GM10248 (cell line): ENCODE measurements around the gene MYH15.
A peak's percentile ranks its signal among the peaks of the same experiment; 100 is the strongest.

Experiments used
- CTCF ChIA-PET: fragments of 300-600 bp; sonication (Branson Sonifier 250); formaldehyde crosslinking; extraction: SDS; loops from one replicate; lab custom pipeline; 2021; ENCODE audit warnings: antibody characterized with exemption; lab: Yijun Ruan, JAX
- POLR2A ChIA-PET: fragments of 350-650 bp; sonication (Branson Sonifier 250); formaldehyde crosslinking; extraction: SDS; loops from one replicate; lab custom pipeline; 2020; ENCODE audit warnings: antibody characterized with exemption; lab: Yijun Ruan, JAX
- DNase-seq: peaks from one replicate; pipeline ENCODE4 v3.0.0; 2012; ENCODE audit errors: extremely low spot score
- TF ChIP-seq, protein P1 (sequence below): IDR thresholded peaks from 2 replicates; pipeline ENCODE4 v1.5.1; 2012; ENCODE audit warnings: mild to moderate bottlenecking, low read depth; ENCODE audit errors: extremely low read depth, missing control alignments, control extremely low read depth

Gene MYH15

DNA sequence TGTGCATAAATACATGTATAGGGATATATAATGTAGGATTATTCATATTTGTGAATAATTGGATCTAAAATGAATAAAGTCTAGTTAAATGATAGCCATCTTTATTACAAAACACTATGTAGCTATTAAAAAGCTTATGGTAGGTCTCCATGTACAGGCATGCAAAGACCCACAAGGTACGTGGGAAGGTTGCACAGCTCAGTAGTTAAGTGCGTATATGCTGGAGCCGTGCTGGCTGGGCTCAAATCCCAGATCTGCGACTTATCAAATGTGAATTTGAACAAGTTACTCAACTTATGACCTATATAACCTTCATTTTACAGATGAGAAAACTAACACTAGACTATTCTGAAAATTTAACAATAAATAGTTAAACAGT lies 100.6 kb downstream of the MYH15 start:
- ChIA-PET CTCF (interaction anchor here (0.8 to 1.8 kb wide), 6 partner anchors 8 to 256 kb away, joined by 3 to 5 read pairs (median 3); no protein-coding TSS in a partner anchor), POLR2A (no interaction called here)
- no peak for DNase-seq
- TF ChIP-seq, protein P1, sequence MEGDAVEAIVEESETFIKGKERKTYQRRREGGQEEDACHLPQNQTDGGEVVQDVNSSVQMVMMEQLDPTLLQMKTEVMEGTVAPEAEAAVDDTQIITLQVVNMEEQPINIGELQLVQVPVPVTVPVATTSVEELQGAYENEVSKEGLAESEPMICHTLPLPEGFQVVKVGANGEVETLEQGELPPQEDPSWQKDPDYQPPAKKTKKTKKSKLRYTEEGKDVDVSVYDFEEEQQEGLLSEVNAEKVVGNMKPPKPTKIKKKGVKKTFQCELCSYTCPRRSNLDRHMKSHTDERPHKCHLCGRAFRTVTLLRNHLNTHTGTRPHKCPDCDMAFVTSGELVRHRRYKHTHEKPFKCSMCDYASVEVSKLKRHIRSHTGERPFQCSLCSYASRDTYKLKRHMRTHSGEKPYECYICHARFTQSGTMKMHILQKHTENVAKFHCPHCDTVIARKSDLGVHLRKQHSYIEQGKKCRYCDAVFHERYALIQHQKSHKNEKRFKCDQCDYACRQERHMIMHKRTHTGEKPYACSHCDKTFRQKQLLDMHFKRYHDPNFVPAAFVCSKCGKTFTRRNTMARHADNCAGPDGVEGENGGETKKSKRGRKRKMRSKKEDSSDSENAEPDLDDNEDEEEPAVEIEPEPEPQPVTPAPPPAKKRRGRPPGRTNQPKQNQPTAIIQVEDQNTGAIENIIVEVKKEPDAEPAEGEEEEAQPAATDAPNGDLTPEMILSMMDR, result no peak

DNA sequence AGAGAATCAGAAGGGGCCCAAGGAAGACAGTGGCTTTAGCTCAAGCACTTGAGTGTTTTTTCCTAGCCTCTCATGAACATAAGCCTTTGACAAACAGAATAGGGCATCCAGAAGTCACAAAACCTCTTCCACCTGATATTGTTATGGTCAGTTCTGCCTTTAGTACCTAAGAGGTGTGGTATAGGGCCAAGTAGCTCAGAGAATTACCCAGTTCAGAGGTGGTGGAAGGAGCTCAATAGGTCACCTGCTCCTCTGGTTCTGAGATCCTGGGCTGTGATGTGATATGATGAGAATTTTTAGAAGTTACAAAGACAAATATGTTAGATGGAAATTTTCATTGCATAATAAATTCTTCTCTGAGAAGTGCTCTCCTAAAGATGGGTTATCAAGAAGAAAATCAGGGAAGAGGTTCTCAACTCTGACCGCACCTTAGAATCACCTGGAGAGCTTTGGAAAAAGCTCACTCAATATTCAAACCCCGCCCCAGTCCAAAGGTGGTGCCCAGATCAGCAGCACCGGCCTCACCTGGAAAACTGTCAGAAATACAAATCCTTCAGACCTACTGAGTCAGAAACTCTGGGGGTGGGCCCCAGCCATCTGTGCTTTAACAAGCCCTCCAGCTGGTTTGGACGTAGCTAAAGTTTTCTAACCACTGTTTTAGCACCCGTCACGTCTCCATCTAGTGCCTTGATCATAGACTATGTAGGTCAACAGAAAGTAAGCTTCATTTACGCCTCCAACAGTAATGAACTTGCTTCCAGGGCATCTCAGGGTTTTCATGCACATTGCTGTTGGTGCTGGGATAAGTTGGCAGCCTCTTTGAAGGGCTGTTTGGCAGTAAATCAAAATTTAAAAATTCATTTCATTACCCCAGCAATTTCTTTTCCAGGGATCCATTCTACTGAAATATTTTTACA lies 101.3 kb downstream of the MYH15 start:
- POLR2A ChIA-PET, result no interaction called here
- DNase-seq, result no peak
- TF ChIP-seq, protein P1, result no peak
- CTCF ChIA-PET, result interaction anchor here (0.8 to 1.8 kb wide), 7 partner anchors 9 to 471 kb away, joined by 3 to 5 read pairs (median 4); no protein-coding TSS in a partner anchor

DNA sequence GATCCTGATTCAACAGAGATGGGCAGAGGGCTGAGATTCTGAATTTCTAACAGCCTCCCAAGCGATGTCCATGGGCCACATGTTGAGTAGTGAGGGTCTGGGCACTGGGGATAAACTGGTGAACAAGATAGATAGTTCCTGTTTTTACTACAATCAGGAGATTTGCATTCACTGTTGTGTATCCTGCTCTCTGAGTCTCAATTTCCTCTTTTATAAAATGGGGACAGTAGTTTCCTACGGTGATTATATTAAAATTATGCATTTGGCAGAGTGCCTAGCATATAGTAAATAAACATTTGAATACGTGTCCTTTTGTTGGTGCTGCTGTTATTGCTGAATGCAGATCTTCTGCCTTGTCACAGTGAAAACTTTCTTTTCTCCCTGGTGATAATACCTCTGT lies 102.5 kb downstream of the MYH15 start:
- CTCF ChIA-PET, result interaction anchor here (0.8 to 4.1 kb wide), 7 partner anchors 9 to 747 kb away, joined by 3 to 18 read pairs (median 4); no protein-coding TSS in a partner anchor
- DNase-seq, result no peak
- TF ChIP-seq, protein P1, result no peak
- POLR2A ChIA-PET, result no interaction called here

DNA sequence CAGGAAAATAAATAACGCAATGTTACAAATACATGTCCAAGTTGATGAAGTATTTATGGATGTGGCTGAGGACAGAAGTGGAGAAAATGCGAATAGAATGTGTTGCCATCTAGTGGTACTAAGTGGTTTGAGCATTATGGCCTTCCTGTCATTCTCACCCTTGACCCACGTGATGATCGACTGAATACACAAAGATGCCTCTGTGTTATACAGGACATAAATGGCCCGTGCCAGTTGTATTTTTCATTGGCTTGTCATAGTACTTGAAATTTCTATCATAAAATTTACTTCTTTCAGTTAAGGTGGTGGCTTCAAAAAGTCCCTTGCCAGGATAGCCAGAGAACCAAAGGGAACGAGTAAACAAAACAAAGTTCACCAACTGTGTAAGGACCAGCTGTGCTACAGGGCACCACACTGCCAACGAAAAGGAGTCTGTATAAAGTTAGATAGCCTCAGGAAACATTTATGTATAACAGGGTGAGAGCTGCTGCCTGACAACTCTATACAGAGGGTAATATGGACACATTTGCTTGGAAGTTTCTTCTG lies 103.7 kb downstream of the MYH15 start:
- DNase-seq, result peak; percentile 57
- ChIA-PET CTCF (interaction anchor here (0.8 to 4.1 kb wide), 13 partner anchors 8 to 746 kb away, joined by 3 to 18 read pairs (median 4); no protein-coding TSS in a partner anchor), POLR2A (no interaction called here)
- TF ChIP-seq, protein P1, result peak; percentile 77

DNA sequence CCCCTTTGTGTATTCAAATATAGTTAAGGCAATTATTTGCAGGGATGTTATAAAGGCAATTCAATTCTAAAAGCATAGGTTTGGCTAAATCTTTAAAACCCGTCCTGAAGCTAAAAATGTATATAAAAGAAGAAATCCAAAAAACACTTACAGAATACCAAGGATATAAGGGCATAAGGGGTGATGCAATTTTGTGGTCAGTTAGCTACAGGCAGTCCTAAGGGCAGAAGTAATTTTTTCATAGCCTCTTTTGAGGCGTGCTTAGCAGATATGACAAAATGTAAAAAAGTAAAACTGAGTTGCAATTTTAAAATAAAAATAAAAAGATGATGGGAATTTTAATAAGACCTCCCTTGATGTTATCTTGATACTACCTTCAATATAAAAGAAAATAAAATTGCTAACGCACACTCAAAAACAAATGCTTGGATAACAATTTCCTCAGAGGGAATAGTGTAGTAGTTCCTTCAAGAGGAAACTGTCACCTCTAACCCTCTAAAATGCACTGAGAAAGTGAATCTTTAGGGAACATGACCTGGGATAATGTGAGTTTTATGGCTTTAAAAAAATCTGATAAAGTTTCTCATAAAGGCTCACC lies 104.2 kb downstream of the MYH15 start:
- POLR2A ChIA-PET, result no interaction called here
- CTCF ChIA-PET, result interaction anchor here (0.6 to 4.1 kb wide), 16 partner anchors 8 to 746 kb away, joined by 3 to 18 read pairs (median 4); no protein-coding TSS in a partner anchor
- TF ChIP-seq, protein P1, result no peak
- no peak for DNase-seq

DNA sequence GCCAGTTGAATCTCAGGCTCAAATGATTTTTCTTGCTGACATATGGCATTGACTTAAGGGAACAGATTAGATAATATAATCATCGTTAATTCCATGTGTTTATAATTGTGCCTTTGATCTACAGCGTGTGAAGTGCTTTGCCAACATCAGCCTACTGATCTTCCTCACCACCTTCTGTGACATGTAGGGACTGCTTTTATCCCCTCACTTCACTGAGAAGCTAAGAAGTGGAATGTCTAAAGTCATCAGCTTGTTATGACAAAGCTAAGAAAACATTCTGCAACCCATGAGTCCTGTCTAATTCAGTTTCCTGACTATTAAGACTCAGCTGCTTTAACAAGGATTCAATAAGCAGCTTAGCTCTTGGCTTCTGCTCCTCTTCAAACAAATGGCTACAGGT lies 106.0 kb downstream of the MYH15 start:
- ChIA-PET POLR2A (no interaction called here), CTCF (interaction anchor here (0.7 to 4.1 kb wide), 13 partner anchors 12 to 548 kb away, joined by 3 to 18 read pairs (median 3); no protein-coding TSS in a partner anchor)
- TF ChIP-seq, protein P1, result no peak
- DNase-seq, result no peak
